Bronchial epithelial cell (primary cell): ENCODE data around the gene NUDT3. TPM values are rescaled to one million over a fixed set of nuclear protein-coding genes. Genes with fewer than 3 reads are reported as not detected.

Experiments used
- DNase-seq: peaks from one replicate; pipeline ENCODE4 v3.0.0-alpha.2; 2010; ENCODE audit warnings: low read depth
- FAIRE-seq: peaks from 2 replicates; lab custom pipeline; 2011; peaks lifted over from hg19 to GRCh38; lab: Jason Lieb, UNC
- H3K27me3 ChIP-seq: 2 replicates; pipeline ENCODE4 v1.5.1; 2011; ENCODE audit warnings: low read length; ENCODE audit not compliant: control insufficient read depth, insufficient read depth
- H3K36me3 ChIP-seq: 2 replicates; pipeline ENCODE4 v1.5.1; 2011; ENCODE audit warnings: low read length; ENCODE audit not compliant: control insufficient read depth, insufficient read depth
- H3K4me3 ChIP-seq: 2 replicates; pipeline ENCODE4 v1.5.1; 2011; ENCODE audit warnings: mild to moderate bottlenecking, low read depth, low read length, control low read depth
- CTCF ChIP-seq: IDR thresholded peaks from 2 replicates; pipeline ENCODE4 v1.5.1; 2011; ENCODE audit warnings: mild to moderate bottlenecking, moderate library complexity, low read length, control low read depth, inconsistent platforms; ENCODE audit not compliant: insufficient read depth, severe bottlenecking
- total RNA-seq: library from RNA; depleted of rRNA; stranded (reverse); fragments of >200 nt; gene quantifications from 2 replicates; pipeline ENCODE4 v1.2.1, GENCODE V29; 2014

NUDT3 gene
- total RNA-seq, 1 donor from 2014 or later = 15.8 TPM

DNA sequence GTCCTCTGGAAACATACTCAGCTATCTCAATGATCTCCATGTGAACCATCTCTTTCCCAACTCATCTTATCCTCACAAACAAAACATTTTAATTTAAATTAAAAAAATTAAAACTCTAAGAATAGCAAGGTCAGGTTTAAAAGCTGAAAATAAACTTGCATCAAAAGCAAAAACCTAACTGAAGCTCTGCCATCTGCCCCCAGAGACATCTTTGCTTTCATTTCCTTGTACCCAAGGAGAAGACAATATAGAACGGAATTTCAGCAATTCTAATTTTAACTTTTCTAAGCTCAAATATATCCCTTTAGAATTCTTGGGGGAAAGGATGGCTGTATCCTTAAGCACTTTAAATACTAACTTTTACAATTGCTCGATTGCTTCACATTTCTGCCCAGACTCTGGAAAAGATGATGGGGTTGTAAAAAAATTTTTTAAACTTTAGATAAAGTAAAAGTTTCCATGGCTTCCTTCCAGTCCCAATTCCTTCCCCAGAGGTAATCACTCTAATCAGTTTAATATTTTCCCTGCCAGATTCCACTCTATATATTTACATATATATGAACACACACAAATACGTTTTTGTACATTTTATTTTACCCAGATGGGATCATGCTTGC, 74.5 kb downstream of the NUDT3 start:
- DNase-seq (no peak), FAIRE-seq (no peak)
- no peaks in the 10 kb centered on the region for H3K27me3 ChIP-seq
- no peaks in the 10 kb centered on the region for H3K36me3 ChIP-seq
- H3K4me3 ChIP-seq = no peak overlapping the region
- no peak for TF ChIP-seq CTCF

DNA sequence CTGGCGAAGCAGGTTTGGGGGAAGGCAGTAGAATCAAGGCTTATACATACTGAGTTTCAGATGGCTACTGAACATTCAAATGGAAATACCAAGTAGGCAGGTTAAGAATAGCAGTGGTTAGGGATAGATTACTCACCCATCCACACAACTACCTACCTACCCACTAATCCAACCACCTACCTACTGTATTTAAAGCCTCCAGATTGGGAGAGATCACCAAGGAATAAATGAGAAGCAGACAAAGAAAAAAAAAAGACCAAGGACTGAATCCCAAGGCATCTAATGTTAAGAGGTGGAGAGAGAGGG, 75.3 kb downstream of the NUDT3 start:
- no peak overlapping the region for H3K4me3 ChIP-seq
- no peaks in the 10 kb centered on the region for H3K27me3 ChIP-seq
- no peak for TF ChIP-seq CTCF
- FAIRE-seq (no peak), DNase-seq (no peak)
- H3K36me3 ChIP-seq = no peaks in the 10 kb centered on the region

GRCh38 chr6:34316431-34317171, 75.9 kb downstream of the NUDT3 start:
- DNase-seq (no peak), FAIRE-seq (no peak)
- Histone ChIP-seq H3K27me3 (no peaks in the 10 kb centered on the region), H3K36me3 (no peaks in the 10 kb centered on the region), H3K4me3 (no peak overlapping the region)
- no peak for TF ChIP-seq CTCF

- no peak overlapping the region for H3K4me3 ChIP-seq
- H3K36me3 ChIP-seq = no peaks in the 10 kb centered on the region
- TF ChIP-seq CTCF = no peak
- no peak for DNase-seq
- H3K27me3 ChIP-seq = no peaks in the 10 kb centered on the region
- FAIRE-seq = no peak
These were observed 76.7 kb downstream of the NUDT3 start for GRCh38 chr6:34315780-34316179.

GRCh38 chr6:34315256-34315655, 77.2 kb downstream of the NUDT3 start:
- DNase-seq = no peak
- no peak for FAIRE-seq
- Histone ChIP-seq H3K27me3 (no peaks in the 10 kb centered on the region), H3K4me3 (no peak overlapping the region), H3K36me3 (no peaks in the 10 kb centered on the region)
- no peak for TF ChIP-seq CTCF
